IgD-negative memory B cell (primary cell): ENCODE measurements around the gene ZNF263. TPM values are rescaled to one million over a fixed set of nuclear protein-coding genes. Genes with fewer than 3 reads are reported as not detected.

Experiments
- H3K27ac Mint-ChIP-seq, 3 donors: one replicate each; pipeline ENCODE4 v1.8.0; 2020 to 2022; ENCODE audit warnings: mild to moderate bottlenecking in 3 of 3, mixed read lengths in 3 of 3, moderate library complexity in 1 of 3
- H3K27me3 Mint-ChIP-seq: one replicate; pipeline ENCODE4 v1.8.0; 2021; ENCODE audit warnings: mixed read lengths
- H3K36me3 Mint-ChIP-seq: one replicate; pipeline ENCODE4 v1.8.0; 2020; ENCODE audit warnings: mild to moderate bottlenecking, mixed read lengths
- H3K4me1 Mint-ChIP-seq, 3 donors: one replicate each; pipeline ENCODE4 v1.8.0; 2020 to 2022; ENCODE audit warnings: mixed read lengths in 3 of 3, mild to moderate bottlenecking in 1 of 3
- H3K4me3 Mint-ChIP-seq, 4 donors: one replicate each; pipeline ENCODE4 v1.8.0; 2020 to 2022; ENCODE audit warnings: mild to moderate bottlenecking in 4 of 4, mixed read lengths in 4 of 4, moderate library complexity in 3 of 4
- H3K9me3 Mint-ChIP-seq, 3 donors: one replicate each; pipeline ENCODE4 v1.8.0; 2020 to 2021; ENCODE audit warnings: mixed read lengths in 3 of 3, mild to moderate bottlenecking in 1 of 3
- polyA plus RNA-seq: library from polyadenylated mRNA; unstranded; fragments of 300-500 nt; fragmentation: Illumina TruSeq; gene quantifications from one replicate; pipeline ENCODE4 v1.2.3, GENCODE V29; 2021

Gene ZNF263
- 61.3 TPM for polyA plus RNA-seq

DNA sequence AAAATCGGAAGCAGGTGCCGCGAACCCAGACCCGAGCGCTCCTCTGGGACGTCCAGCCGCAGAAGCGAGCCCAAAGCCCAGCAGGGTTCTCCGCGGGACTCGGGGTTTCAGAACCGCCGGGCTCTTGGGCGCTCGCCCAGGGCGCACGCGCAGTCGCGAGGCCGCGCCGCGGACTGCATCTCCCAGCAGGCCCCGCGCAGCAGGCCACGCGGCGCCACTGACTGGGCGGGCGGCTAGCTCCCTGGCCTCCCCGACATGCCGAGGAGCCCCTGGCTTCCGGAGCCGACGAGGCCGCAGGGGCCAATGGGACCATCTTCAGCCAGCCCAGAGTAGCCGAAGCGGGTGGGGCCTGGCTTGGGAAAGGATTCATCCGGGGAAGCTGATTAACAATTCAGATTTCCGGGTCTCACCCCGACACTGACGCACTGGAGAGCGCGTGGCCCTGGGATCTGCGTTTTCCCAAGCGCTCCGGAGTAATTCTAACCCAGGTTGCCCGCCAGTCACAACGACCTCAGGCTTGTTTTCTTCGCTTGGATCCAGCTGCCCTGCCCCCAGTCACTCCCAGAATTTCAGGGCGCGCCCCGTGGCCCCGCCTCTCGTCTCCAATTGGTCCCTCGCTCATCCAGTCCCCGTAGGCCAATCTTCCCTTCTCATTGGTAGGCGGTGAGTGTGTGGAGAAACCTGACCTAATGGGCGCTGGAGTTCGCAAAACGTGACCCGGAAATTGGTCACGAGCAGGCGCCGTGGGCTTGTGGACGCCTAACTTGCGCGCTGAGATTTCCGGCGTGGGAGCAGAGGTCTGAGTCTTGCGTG is at the start of gene ZNF263:
Gene ZNF263, plus strand, starts transcription at position 762 of the 813 bp plus-strand sequence. CDS start 328 bp downstream, outside the sequence.
- Mint-ChIP-seq H3K9me3 (peaks cover 3 to 5% (median 4%) of the 10 kb centered on the region in 3 donors), H3K27ac (peak within 1 kb of the TSS; percentile 91 to 98 (median 98)), H3K4me1 (peaks cover 19 to 25% (median 21%) of the 10 kb centered on the region in 3 donors), H3K4me3 (peak within 1 kb of the TSS; percentile 92 to 99 (median 94)), H3K36me3 (peaks cover 14% of the 10 kb centered on the region), H3K27me3 (no peaks in the 10 kb centered on the region)

DNA sequence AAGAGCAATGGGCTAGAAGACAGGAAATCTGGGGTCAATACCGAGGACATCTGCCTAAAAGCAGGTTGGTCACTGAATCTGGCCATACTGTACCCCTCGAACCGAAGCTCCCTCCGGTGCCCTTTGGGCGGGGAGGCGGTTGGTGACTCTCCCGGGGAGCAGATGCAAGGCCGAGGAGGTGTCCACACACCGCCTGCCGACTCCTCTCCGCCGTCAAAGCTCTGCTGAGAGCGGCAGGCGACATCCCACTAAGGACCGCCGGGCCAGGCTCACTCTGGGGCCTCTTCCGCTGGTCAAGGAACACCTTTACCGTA is 48.8 kb upstream of the ZNF263 start:
- peaks cover 4 to 16% (median 13%) of the 10 kb centered on the region in 3 donors for H3K4me1 Mint-ChIP-seq
- peaks cover 0 to 9% (median 6%) of the 10 kb centered on the region in 3 donors for H3K9me3 Mint-ChIP-seq
- H3K4me3 Mint-ChIP-seq: peak overlapping the region; percentile 93 to 99 (median 96)
- H3K27me3 Mint-ChIP-seq: no peaks in the 10 kb centered on the region
- H3K36me3 Mint-ChIP-seq: peaks cover 25% of the 10 kb centered on the region
- peak overlapping the region in 1 of 3 donors; percentile 99 for H3K27ac Mint-ChIP-seq

DNA sequence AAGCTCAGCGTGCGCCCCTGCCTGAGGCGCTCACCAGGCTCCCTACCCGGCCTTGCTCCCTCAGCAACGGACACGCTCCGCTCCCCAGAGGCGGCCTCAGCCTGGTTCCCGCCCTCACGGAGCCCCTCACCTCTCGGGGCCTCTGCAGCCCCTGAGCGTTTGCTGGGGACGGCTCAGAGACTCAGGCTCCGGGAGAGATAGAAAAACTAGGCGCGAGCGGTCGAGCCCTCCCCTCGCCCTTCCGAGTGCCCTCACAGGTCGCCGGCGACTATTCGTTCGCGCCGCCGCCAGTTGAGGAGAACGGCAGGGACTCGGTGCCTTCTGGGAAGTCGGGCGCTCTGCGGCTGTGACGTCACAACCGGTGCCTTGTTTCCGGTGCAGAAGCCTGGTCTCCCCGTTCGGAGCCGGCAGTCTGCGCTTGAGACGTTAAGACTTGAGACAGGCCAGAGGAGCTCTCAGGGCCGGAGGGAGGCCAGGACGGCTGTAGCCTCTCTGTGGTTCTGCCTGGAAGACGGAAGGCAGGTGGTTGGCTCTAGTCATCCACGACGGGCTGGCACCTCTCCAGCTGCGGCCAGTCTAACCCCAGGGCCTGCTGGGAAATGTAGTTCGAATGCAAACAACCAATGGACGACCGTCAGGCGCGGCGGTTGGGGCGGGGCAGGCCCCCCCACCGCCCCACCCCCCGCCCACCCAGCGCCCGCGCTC is 48.3 kb upstream of the ZNF263 start, which contains the start of gene ZNF200:
Gene ZNF200, minus strand, starts transcription at position 302 of the 705 bp plus-strand sequence. CDS start 1,403 bp downstream, outside the sequence.
- Mint-ChIP-seq H3K4me3 (peak within 1 kb of the TSS; percentile 93 to 99 (median 96)), H3K27ac (peak within 1 kb of the TSS; percentile 96 to 99 (median 99)), H3K4me1 (peaks cover 4 to 16% (median 13%) of the 10 kb centered on the region in 3 donors), H3K27me3 (no peaks in the 10 kb centered on the region), H3K9me3 (peaks cover 0 to 9% (median 6%) of the 10 kb centered on the region in 3 donors), H3K36me3 (peaks cover 24% of the 10 kb centered on the region)

DNA sequence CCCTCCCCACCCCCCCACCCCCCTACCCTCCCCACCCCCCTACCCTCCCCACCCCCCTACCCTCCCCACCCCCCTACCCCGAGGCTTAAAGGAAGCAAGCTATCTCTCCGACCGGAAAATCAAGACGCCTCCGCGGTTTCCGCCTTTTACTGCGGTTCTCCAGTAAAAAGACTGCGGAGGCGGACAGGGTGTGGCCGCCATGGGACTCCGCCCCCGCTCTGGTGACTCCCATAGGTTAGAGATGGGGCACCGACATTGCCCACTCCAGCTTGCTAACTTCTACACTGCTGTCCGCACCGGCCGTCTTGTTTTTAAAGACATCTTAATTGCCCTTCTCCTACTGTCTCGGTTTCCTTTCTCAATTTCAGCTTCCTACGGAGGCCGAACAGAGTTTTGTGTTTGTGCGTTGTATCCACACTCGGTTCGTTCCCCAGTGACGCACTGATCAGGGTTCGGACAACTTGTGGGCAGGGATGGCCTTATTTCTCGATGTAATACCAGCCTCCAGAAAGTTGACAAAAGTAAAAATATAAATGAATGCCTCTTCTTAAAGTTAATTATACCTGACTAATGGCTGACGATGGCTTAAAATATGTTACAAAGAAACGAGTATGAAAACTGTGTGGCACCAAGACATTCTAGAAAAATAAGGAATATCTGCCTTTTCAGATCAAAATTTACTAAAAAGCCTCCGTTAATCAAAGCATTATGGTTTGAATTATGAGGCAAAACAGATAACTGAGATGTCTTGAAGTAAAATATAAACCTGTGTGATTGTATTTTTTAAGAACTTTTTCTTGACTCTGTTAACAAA is 47.2 kb upstream of the ZNF263 start:
- Mint-ChIP-seq H3K4me3 (peak overlapping the region; percentile 53 to 92 (median 86)), H3K27me3 (peaks cover 1% of the 10 kb centered on the region), H3K27ac (peak overlapping the region in 2 of 3 donors; percentile 31 to 93), H3K9me3 (peaks cover 0 to 4% (median 3%) of the 10 kb centered on the region in 3 donors), H3K36me3 (peaks cover 13% of the 10 kb centered on the region), H3K4me1 (peaks cover 4 to 16% (median 13%) of the 10 kb centered on the region in 3 donors)

DNA sequence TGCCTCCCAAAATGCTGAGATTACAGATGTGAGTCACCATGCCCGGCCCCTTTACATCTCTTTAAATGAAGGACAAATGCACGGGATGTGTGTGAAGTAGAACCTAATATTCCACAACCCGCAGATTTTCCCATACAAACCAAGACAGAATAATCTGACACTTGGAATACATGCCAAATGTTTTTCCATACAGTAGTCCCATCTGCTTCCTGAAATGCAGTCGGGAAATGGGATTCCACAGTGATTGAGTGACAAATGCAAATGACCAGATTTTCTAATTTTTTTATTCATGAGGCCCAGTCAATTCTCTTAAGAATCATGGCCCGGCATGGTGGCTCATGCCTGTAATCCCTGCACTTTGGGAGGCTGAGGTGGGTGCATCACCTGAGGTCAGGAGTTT is 41.5 kb upstream of the ZNF263 start:
- H3K4me1 Mint-ChIP-seq: peaks cover 0 to 3% (median 2%) of the 10 kb centered on the region in 3 donors
- H3K36me3 Mint-ChIP-seq: no peaks in the 10 kb centered on the region
- H3K4me3 Mint-ChIP-seq: no peak overlapping the region
- peaks cover 18% of the 10 kb centered on the region for H3K27me3 Mint-ChIP-seq
- H3K9me3 Mint-ChIP-seq: peaks cover 0 to 3% (median 0%) of the 10 kb centered on the region in 3 donors
- no peak overlapping the region for H3K27ac Mint-ChIP-seq

DNA sequence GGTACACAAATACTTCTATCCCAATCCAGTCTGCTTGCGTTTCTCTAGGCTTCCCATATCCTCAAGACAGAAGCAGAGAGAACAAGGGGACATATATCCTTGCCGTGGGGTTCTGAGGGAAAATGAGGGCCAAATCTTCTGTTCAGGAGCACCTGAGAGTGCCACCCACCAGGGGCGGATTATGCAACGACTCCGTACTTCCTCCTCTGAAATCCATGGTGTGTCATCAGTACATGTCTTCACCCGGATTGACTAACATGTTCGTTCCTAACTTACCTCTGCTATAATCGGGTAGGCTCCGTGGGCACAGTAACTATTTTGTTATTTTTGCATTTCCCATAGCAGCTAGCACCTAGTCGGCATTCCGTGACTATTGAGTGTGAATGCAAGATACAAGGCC is 40.6 kb upstream of the ZNF263 start:
- Mint-ChIP-seq H3K4me1 (peaks cover 0 to 2% (median 0%) of the 10 kb centered on the region in 3 donors), H3K4me3 (no peak overlapping the region), H3K27ac (no peak overlapping the region), H3K27me3 (peaks cover 18% of the 10 kb centered on the region), H3K9me3 (peaks cover 0 to 2% (median 0%) of the 10 kb centered on the region in 3 donors), H3K36me3 (no peaks in the 10 kb centered on the region)

DNA sequence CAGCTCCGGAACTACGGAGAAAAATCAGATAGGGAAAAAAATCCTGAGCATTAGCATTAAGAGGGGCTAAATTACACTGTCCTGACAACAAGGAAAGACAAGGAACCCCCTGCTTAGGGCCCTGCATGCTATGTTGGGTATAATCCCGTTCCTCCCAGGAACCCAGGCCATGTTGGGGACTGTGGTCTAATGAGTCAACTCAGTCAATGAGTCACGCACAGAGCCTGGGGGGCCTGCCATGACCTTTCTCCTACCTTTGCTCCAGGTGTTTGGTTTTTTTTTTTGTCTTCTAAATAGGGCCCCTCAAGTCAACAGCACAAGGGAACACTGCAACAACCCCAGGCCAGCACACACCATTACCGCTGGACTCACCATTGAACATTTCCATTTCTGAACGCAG is 39.4 kb upstream of the ZNF263 start:
- peaks cover 0 to 2% (median 0%) of the 10 kb centered on the region in 3 donors for H3K4me1 Mint-ChIP-seq
- H3K4me3 Mint-ChIP-seq: no peak overlapping the region
- H3K27me3 Mint-ChIP-seq: peaks cover 18% of the 10 kb centered on the region
- H3K36me3 Mint-ChIP-seq: no peaks in the 10 kb centered on the region
- no peaks in the 10 kb centered on the region for H3K9me3 Mint-ChIP-seq
- H3K27ac Mint-ChIP-seq: no peak overlapping the region

DNA sequence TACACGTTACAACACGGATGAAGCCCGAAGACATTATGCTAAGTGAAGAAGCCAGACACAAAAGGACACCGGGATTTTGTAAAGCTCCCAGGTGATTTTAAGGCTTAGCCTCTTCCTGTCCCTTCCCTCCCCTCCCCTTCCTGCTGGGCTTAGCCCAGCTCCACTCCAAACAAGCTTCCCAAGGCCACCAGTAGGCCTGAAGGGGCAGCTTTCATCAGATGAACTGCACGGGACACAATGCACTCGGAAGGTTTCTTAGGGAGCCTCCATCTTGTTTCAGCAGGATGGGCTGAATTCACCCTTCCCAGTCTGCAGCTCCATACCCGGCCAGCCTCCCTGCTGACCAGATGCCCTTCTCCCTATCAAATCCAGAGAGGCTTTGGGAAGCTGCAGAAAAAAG is 37.3 kb upstream of the ZNF263 start:
- Mint-ChIP-seq H3K27me3 (peaks cover 17% of the 10 kb centered on the region), H3K9me3 (no peaks in the 10 kb centered on the region), H3K36me3 (no peaks in the 10 kb centered on the region), H3K27ac (no peak overlapping the region), H3K4me1 (peaks cover 0 to 2% (median 0%) of the 10 kb centered on the region in 3 donors), H3K4me3 (no peak overlapping the region)

DNA sequence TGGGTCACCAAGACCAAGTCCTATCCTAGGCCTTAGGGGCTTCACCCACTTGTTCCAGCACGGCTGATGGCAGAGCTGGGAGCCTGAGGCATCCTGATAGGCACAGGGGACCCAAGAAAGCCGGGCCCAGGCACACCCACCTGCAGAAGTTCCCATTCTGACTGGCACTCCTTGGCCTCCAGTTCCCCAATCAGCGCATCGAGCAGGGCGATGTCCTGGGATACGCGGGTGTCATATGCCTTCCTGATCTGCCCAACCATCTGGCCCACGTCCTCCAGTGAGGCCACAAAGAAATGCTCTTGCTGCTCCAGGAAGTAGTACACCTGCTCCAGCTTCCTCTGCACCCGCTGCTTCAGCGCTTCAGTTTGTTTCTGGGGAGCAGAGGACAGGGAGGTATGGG is 36.4 kb upstream of the ZNF263 start:
- Mint-ChIP-seq H3K36me3 (no peaks in the 10 kb centered on the region), H3K27me3 (peaks cover 16% of the 10 kb centered on the region), H3K27ac (no peak overlapping the region), H3K4me1 (peaks cover 0 to 2% (median 0%) of the 10 kb centered on the region in 3 donors), H3K9me3 (no peaks in the 10 kb centered on the region), H3K4me3 (no peak overlapping the region)

DNA sequence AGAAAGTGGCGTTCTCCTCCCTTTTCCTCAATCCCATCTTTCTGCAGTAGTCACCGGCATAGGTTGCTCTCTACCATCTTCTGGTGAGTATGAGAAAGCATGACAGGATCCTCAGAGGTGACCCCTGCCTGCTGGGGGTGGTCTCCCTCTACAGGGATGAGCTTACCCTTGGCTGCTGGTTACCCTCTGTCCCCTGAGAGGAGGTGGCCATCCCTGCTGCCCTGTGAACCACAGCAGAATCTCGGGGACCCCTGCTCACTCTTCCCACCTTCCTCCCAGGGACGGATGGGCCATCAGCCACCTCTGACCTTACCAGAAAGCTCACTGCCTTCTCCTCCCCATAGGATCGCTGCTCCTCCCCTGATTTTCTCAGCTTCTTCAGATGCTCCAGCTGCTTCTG is 34.7 kb upstream of the ZNF263 start:
- H3K9me3 Mint-ChIP-seq: no peaks in the 10 kb centered on the region

DNA sequence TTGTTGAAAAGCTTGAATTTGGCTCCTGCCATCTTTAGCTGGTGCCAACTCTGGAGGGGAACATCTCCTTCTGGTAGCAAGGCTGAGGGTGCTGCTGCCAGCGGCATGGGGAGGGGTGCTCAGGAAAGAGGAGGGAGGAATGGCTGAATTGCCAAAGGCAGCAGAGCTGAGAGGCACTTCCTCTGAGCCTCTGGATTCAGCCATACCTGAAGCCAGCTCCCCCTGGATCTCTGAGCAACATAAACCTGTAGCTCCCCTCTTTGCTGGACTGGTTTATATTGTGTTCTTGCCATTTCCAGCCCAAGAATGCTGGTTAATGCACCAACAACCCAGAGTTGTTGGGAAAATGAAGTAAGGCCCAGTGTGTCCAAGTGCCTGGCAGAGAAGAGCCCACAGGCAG is 34.3 kb upstream of the ZNF263 start:
- no peak overlapping the region for H3K4me3 Mint-ChIP-seq
- peaks cover 0 to 2% (median 0%) of the 10 kb centered on the region in 3 donors for H3K4me1 Mint-ChIP-seq
- H3K27me3 Mint-ChIP-seq: peaks cover 11% of the 10 kb centered on the region
- H3K36me3 Mint-ChIP-seq: no peaks in the 10 kb centered on the region
- H3K9me3 Mint-ChIP-seq: no peaks in the 10 kb centered on the region
- H3K27ac Mint-ChIP-seq: no peak overlapping the region

More for the DNA sequence above, 34.7 kb upstream of the ZNF263 start:
- peaks cover 0 to 2% (median 0%) of the 10 kb centered on the region in 3 donors for H3K4me1 Mint-ChIP-seq
- H3K27me3 Mint-ChIP-seq: peaks cover 13% of the 10 kb centered on the region
- no peaks in the 10 kb centered on the region for H3K36me3 Mint-ChIP-seq
- peak overlapping the region in 1 of 4 donors; percentile 33 for H3K4me3 Mint-ChIP-seq
- no peak overlapping the region for H3K27ac Mint-ChIP-seq

DNA sequence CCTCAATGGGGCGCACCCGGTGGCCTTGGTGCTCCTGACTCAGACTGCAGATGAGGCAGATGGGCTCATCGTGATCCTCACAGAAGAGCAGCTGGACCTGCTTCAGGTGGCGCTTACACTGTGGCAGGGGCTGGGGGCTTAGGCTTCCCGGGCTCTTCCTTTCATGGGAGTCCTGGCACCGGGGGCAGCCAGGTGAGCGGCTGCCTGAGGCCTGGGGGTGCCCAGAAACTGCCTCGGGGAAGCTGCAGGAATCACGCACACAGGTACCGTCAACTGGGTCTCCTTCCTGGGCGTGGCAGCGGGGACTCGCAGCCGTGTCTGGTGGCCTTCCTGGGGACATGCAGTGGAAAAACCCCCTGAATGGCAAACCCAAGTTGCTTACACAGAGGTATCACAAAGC is 33.8 kb upstream of the ZNF263 start:
- Mint-ChIP-seq H3K27ac (no peak overlapping the region), H3K9me3 (no peaks in the 10 kb centered on the region), H3K36me3 (no peaks in the 10 kb centered on the region), H3K4me3 (no peak overlapping the region), H3K27me3 (peaks cover 7% of the 10 kb centered on the region), H3K4me1 (peaks cover 0 to 2% (median 0%) of the 10 kb centered on the region in 3 donors)

DNA sequence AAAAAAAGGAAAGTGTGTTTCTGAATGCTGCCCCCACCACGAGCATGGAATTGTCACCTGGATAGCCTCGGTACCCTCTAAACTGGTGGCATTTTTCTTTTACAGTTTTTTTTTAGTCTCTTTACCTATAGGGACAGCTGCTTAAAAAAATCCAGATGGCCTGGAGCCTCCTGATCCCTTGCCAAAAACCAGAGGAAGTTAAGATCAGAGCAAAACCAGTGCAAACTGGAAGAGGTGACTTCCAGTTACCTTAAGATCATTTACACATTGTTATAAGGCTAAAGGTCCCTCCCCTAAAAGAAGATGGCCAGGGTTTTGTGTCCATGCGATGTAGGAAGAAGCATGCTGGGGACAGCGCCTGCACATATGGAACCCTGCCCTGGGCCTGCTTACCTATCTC is 30.3 kb upstream of the ZNF263 start:
- H3K27ac Mint-ChIP-seq: no peak overlapping the region

DNA sequence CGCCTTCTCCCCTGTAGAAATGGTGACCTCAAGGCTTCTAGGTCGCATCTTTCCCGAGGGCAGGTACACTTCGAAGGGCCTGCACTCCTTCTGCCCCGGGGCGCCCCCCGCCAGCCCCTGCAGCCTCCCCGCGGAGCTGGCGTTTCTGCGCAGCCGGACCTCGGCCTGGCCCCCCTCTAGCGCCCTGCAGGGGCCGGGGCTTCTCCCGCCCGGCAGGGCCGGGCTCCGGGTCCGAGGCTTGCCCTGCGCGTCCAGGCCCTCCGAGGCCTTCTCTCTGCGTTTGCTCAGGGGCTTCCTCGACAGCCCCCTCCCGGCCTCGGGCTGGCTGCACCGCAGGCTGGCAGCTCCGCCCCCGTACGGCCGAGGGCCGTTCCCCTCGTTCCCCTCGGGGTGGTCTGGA is 29.0 kb upstream of the ZNF263 start:
- Mint-ChIP-seq H3K4me3 (no peak overlapping the region), H3K27ac (no peak overlapping the region), H3K36me3 (no peaks in the 10 kb centered on the region), H3K4me1 (no peaks in the 10 kb centered on the region), H3K27me3 (peaks cover 2% of the 10 kb centered on the region), H3K9me3 (no peaks in the 10 kb centered on the region)

More for the DNA sequence above, 30.3 kb upstream of the ZNF263 start:
- Mint-ChIP-seq H3K4me3 (no peak overlapping the region), H3K9me3 (no peaks in the 10 kb centered on the region), H3K4me1 (no peaks in the 10 kb centered on the region), H3K27me3 (no peaks in the 10 kb centered on the region), H3K36me3 (no peaks in the 10 kb centered on the region)
